Measurements from ENCODE around the gene UEVLD. TPM values are rescaled to one million over a fixed set of nuclear protein-coding genes. Genes with fewer than 3 reads are reported as not detected.

UEVLD gene
- total RNA-seq, 1 experiment from 2014 or later = 11.0 TPM

DNA sequence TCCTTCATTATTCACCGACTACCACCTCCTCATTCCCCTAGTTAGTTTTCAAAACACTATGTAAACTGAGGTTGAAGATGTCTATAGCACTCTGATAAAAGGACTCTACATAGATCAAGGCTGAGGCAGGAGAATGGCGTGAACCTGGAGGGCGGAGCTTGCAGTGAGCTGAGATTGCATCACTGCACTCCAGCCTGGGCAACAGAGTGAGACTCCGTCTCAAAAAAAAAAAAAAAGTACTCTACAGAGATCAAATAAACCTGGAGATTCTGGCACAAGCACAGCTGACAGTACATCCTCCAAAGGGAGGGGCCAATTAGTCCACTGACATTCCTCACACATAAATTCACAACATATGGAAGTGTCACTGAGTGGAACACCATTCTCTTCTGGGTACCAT lies 92.8 kb downstream of the UEVLD start:
- no peak for DNase-seq
- Histone ChIP-seq H3K4me3 (ENCODE audit: insufficient read depth, low read depth, low read length) (no peak overlapping the region), H3K27me3 (ENCODE audit: control insufficient read depth, insufficient read depth, low read length) (no peaks in the 10 kb centered on the region), H3K36me3 (replicated peaks; ENCODE audit: control insufficient read depth, insufficient read depth, low read length) (peaks cover 2% of the 10 kb centered on the region)

DNA sequence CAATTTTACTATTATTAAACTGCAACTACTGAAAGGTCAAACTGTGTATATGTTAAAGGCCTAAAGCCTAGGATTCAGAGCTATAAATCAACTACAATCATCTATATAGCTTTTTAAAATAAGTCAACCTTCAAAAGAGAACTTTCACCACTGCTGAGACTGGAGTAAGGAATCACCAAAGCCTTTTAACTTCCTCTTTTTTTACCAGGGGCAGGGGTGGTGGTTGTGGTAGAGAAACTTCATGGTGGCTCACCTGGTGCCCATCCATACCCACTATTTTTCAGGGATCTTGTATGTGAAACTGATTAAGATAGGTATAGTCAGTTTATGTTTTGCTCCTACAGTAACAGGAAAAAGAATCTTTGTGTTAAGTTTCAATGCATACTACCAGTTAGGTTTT lies 93.3 kb downstream of the UEVLD start:
- DNase-seq = no peak
- Histone ChIP-seq H3K4me3 (ENCODE audit: insufficient read depth, low read depth, low read length) (no peak overlapping the region), H3K27me3 (ENCODE audit: control insufficient read depth, insufficient read depth, low read length) (no peaks in the 10 kb centered on the region), H3K36me3 (replicated peaks; ENCODE audit: control insufficient read depth, insufficient read depth, low read length) (peaks cover 6% of the 10 kb centered on the region)

DNA sequence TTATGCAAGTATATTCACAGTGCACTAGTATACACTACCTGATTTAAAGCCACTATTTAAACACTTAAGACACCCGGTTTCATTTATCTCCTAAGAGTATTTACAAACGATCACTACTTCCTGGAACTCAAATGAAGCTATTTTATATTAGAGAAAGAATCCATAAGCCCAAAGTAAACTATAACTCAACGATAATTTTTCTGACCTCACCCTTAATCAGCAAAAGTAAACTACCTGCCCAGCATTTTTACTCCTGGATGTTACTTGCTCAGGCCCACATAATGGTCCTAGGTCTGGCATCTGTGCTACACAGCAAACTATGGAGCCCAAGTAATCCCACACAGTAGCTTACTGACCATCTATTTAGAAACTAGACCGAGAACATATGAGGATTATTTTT lies 95.2 kb downstream of the UEVLD start:
- Histone ChIP-seq H3K27me3 (ENCODE audit: control insufficient read depth, insufficient read depth, low read length) (no peaks in the 10 kb centered on the region), H3K36me3 (replicated peaks; ENCODE audit: control insufficient read depth, insufficient read depth, low read length) (peaks cover 6% of the 10 kb centered on the region), H3K4me3 (ENCODE audit: insufficient read depth, low read depth, low read length) (no peak overlapping the region)
- DNase-seq = no peak

DNA sequence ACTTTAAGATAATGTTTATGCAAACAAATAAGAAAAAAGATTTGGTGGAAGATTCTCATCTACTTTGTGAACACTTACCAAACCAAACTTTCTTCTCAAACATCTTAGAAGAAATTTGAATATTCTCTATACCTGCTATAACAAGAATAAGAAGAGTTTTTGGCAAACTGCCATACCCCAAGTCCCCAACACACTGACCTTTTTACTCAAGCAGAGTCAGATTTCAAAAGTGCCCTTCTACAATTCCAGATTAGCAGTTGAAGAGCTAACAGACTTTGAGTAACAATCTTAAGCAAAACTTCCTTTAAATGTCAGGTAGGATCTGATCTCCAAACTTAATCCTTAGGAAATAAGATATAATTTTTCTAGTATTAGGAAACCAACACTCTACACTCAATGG lies 95.6 kb downstream of the UEVLD start:
- no peak for DNase-seq

DNA sequence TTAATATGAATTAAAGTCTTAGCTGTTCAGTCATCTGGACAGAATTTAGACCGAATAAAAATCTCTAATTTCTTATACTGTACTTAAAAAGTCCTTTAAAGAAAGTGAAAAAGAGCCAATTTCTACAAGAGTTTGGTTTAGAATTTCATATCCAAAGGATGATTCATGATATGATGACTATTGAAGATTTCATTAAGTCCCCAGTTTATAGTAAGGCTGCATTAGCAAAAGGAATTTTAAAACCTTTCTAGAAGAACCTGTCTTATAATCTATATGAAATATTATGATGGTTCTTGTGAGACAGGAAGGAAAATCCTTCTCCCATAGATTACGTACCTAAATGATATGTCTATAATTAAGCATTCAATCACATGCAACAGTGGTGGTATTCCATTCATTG lies 96.6 kb downstream of the UEVLD start:
- H3K27me3 ChIP-seq (ENCODE audit: control insufficient read depth, insufficient read depth, low read length) = no peaks in the 10 kb centered on the region
- no peak overlapping the region for H3K4me3 ChIP-seq (ENCODE audit: insufficient read depth, low read depth, low read length)
- DNase-seq = no peak
- peaks cover 6% of the 10 kb centered on the region for H3K36me3 ChIP-seq (replicated peaks; ENCODE audit: control insufficient read depth, insufficient read depth, low read length)

More for the DNA sequence above, 95.6 kb downstream of the UEVLD start:
- Histone ChIP-seq H3K27me3 (ENCODE audit: control insufficient read depth, insufficient read depth, low read length) (no peaks in the 10 kb centered on the region), H3K4me3 (ENCODE audit: insufficient read depth, low read depth, low read length) (no peak overlapping the region), H3K36me3 (replicated peaks; ENCODE audit: control insufficient read depth, insufficient read depth, low read length) (peaks cover 6% of the 10 kb centered on the region)

DNA sequence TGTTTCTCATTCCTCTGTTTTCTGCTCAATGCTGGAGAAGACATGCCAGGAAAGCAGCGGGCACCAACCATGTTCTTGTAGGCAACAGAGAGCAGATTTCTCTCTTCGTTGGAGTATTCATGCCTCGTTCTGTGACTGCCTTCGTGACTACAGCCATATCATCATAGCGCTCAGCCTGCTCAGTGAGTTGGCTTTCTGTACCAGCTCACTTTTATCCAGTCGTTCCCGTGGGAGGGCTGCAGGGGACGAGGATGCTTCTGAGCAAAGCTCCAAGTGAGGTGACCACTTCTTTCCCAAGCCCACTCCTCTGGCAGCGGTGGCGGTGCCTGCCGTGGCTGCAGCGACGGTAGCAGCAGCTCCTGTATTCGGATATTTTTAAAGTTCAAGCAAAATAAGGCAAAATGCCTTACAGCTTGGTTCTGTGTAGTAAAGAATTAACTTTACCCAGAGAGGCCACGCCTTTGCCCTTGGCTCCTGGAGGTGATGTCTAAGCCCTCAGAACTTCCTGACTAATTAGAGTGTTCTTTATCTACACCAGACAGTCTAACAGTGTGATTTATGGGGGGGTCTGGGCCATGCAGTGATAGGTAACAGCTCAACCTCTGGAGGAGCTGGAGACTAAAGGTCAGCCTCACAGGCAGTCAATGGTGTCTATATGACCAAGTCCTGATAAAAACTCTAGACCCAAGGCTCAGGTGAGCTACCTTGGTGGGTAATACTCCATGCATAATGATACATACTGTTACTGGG lies 97.6 kb downstream of the UEVLD start:
- Histone ChIP-seq H3K27me3 (ENCODE audit: control insufficient read depth, insufficient read depth, low read length) (no peaks in the 10 kb centered on the region), H3K4me3 (ENCODE audit: insufficient read depth, low read depth, low read length) (no peak overlapping the region), H3K36me3 (replicated peaks; ENCODE audit: control insufficient read depth, insufficient read depth, low read length) (peaks cover 6% of the 10 kb centered on the region)
- no peak for DNase-seq

DNA sequence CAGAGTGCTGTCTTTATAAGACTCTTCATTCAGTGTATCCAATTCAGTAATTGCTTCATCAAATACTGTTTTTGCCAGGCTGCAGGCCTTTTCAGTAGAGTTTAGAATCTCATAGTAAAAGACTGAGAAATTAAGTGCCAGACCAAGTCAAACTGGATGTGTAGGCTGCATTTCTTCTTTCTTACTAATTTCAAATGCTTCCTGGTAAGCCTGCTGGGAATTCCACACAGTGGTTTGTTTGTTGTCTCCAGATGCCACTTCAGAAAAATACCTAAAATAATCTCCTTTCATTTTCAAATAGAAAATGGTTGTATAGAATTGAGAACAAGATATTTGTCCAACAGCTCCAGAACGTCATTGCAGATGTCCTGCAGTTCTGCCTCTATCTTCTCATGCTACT lies 98.2 kb downstream of the UEVLD start:
- no peak overlapping the region for H3K4me3 ChIP-seq (ENCODE audit: insufficient read depth, low read depth, low read length)
- DNase-seq = no peak
- peaks cover 6% of the 10 kb centered on the region for H3K36me3 ChIP-seq (replicated peaks; ENCODE audit: control insufficient read depth, insufficient read depth, low read length)
- H3K27me3 ChIP-seq (ENCODE audit: control insufficient read depth, insufficient read depth, low read length) = no peaks in the 10 kb centered on the region

DNA sequence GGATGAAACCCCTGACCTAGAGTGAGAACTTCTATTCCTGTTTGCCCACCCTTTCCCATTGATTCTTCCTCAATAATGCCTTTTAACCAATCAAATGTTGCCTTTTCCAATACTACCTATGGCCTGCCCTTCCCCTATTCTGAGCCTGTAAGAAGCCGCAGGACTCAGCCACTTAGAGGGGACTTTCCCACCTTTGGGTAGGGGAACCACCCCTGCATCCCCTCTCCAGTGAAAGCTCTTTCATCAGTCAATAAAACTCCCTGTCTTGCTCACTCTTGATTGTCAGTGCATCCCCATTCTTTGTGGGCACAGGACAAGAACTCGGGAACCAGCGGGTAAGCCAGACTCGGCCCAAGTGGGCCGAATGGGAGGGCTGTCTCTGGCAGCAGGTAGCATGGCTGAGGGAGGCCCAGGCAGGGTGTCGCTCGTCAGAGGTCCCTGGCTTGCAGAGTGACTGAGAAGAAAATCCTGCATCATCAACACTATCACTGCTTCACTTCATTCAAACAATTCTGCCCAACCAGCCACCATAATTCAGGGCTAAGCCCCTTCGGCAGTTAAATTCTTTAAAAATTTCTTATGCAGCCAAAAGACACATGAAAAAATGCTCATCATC lies 102.5 kb downstream of the UEVLD start:
- no peak overlapping the region for H3K4me3 ChIP-seq (ENCODE audit: insufficient read depth, low read depth, low read length)
- no peak for DNase-seq

More for the DNA sequence above, 102.5 kb downstream of the UEVLD start:
- no peaks in the 10 kb centered on the region for H3K27me3 ChIP-seq (ENCODE audit: control insufficient read depth, insufficient read depth, low read length)
- H3K36me3 ChIP-seq (replicated peaks; ENCODE audit: control insufficient read depth, insufficient read depth, low read length) = peaks cover 13% of the 10 kb centered on the region

Other genes starting within 250 kb of the UEVLD start
- gene LDHA, start 194.2 kb downstream of the UEVLD start, total RNA-seq (2014; rRNA removed; shearing (Covaris generic)) = 308 and 375 TPM in 2 replicates
- 0.21 and 0.44 TPM in 2 replicates for gene LDHC, start 176.4 kb downstream of the UEVLD start, total RNA-seq (2014; rRNA removed; shearing (Covaris generic))
- gene LDHAL6A, start 132.9 kb downstream of the UEVLD start, total RNA-seq (2014; rRNA removed; shearing (Covaris generic)) = not detected in 2 replicates
- 53.0 and 72.3 TPM in 2 replicates for gene TSG101, start 61.8 kb downstream of the UEVLD start, total RNA-seq (2014; rRNA removed; shearing (Covaris generic))
- 0.73 TPM in 1 of 2 replicates, not detected in the other for gene MISFA, start 11.1 kb upstream of the UEVLD start, total RNA-seq (2014; rRNA removed; shearing (Covaris generic))
- 10.8 and 19.3 TPM in 2 replicates for gene SPTY2D1, start 45.6 kb upstream of the UEVLD start, total RNA-seq (2014; rRNA removed; shearing (Covaris generic))
- 0.70 and 1.5 TPM in 2 replicates for gene TMEM86A, start 110.0 kb upstream of the UEVLD start, total RNA-seq (2014; rRNA removed; shearing (Covaris generic))
- gene IGSF22, start 137.5 kb upstream of the UEVLD start, total RNA-seq (2014; rRNA removed; shearing (Covaris generic)) = 0.07 and 0.76 TPM in 2 replicates
- gene PTPN5, start 203.1 kb upstream of the UEVLD start, total RNA-seq (2014; rRNA removed; shearing (Covaris generic)) = 1.7 and 3.0 TPM in 2 replicates

Data from H7 (cell line).